Measurements from ENCODE around the gene CTNNA2.

DNA sequence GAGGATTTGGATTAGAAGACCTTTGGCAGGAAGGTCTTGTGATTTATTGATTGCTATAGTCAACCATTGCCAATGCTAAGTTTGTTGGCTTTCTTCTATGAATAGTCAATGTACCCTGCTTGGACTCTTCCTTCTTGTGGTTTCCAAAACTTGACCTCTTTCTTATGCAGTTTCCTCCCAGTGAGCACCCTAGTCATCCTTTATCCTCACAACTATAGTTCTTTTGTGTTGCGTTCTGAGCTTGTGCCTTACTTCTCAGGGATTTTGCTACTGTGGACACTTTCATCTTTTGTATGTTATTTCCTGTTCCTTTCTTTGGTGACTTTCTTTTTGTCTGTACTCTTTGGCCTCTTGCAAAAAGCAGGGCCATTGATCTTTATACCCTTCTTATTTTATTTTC is 623.5 kb downstream of the CTNNA2 start:
- TF ChIP-seq, protein P1, sequence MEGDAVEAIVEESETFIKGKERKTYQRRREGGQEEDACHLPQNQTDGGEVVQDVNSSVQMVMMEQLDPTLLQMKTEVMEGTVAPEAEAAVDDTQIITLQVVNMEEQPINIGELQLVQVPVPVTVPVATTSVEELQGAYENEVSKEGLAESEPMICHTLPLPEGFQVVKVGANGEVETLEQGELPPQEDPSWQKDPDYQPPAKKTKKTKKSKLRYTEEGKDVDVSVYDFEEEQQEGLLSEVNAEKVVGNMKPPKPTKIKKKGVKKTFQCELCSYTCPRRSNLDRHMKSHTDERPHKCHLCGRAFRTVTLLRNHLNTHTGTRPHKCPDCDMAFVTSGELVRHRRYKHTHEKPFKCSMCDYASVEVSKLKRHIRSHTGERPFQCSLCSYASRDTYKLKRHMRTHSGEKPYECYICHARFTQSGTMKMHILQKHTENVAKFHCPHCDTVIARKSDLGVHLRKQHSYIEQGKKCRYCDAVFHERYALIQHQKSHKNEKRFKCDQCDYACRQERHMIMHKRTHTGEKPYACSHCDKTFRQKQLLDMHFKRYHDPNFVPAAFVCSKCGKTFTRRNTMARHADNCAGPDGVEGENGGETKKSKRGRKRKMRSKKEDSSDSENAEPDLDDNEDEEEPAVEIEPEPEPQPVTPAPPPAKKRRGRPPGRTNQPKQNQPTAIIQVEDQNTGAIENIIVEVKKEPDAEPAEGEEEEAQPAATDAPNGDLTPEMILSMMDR (IDR thresholded peaks at IDR 0.05; ENCODE audit: borderline replicate concordance, extremely low read depth, low read length, poor library complexity, severe bottlenecking): no peak
- TF ChIP-seq EZH2 (IDR thresholded peaks at IDR 0.05; ENCODE audit: borderline replicate concordance, low read depth, low read length, severe bottlenecking): no peak
